GM12864 (cell line): ENCODE results near the gene MED6.
A peak's percentile ranks its signal among the peaks of the same experiment; 100 is the strongest.

Experiments
- DNase-seq: peaks from one replicate; pipeline ENCODE4 v3.0.0-alpha.2; 2011; ENCODE audit warnings: low read depth
- H3K4me3 ChIP-seq: 2 replicates; pipeline ENCODE4 v1.5.1; 2011; ENCODE audit warnings: mild to moderate bottlenecking, low read depth, low read length, control low read depth
- TF ChIP-seq, protein P1 (sequence below): IDR thresholded peaks from 2 replicates; pipeline ENCODE4 v1.5.1; 2011; ENCODE audit warnings: low read depth, mild to moderate bottlenecking, moderate library complexity, low read length, control low read depth, inconsistent platforms; ENCODE audit errors: missing control alignments

The MED6 gene

DNA sequence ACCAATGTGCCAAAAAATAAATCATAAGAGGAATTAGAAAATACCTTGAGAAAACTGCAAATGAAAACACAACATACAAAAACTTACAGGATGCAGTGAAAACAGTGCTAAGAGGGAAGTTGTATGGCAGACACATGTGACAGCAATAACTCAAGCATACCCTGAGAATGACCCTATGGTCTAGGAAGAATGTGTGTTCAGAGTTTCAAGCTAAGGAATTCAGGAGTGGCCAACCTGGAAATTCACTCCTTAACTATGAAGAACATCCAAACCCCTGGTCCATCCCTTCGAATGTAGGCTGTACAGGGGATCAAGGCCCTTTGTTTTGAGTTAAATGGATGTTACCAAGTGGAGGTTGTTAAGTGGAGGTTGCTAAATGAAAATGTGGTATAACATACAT lies 24.5 kb upstream of the MED6 start:
- TF ChIP-seq, protein P1, sequence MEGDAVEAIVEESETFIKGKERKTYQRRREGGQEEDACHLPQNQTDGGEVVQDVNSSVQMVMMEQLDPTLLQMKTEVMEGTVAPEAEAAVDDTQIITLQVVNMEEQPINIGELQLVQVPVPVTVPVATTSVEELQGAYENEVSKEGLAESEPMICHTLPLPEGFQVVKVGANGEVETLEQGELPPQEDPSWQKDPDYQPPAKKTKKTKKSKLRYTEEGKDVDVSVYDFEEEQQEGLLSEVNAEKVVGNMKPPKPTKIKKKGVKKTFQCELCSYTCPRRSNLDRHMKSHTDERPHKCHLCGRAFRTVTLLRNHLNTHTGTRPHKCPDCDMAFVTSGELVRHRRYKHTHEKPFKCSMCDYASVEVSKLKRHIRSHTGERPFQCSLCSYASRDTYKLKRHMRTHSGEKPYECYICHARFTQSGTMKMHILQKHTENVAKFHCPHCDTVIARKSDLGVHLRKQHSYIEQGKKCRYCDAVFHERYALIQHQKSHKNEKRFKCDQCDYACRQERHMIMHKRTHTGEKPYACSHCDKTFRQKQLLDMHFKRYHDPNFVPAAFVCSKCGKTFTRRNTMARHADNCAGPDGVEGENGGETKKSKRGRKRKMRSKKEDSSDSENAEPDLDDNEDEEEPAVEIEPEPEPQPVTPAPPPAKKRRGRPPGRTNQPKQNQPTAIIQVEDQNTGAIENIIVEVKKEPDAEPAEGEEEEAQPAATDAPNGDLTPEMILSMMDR = no peak

GRCh38 chr14:70622111-70622712 lies 21.8 kb upstream of the MED6 start:
- H3K4me3 ChIP-seq = no peak overlapping the region
- DNase-seq = no peak
- TF ChIP-seq, protein P1 = peak; percentile 94

More for the DNA sequence above, 24.5 kb upstream of the MED6 start:
- no peak for DNase-seq
- no peak overlapping the region for H3K4me3 ChIP-seq

DNA sequence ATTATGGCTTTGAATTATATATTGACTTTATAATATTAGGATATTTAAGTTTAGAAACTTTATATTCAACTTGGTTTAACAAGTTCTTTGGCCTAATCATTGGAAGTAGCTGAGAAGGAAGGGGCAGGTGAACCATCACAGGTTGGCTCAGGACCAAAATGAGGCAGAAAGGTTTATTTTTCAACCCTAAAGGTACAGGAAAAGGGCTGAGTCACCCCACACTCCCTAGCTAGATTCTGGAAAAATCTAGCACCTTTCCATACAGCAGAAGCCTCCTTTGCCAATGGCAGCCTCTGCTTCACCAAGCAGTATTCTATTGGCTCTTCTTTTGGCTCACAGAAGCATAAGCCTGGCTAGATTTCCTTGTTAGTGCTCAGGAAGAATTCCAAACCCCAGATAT lies 19.3 kb upstream of the MED6 start:
- no peak overlapping the region for H3K4me3 ChIP-seq
- DNase-seq = no peak
- TF ChIP-seq, protein P1 = no peak

- DNase-seq = no peak
Measured at GRCh38 chr14:70618314-70618713, 17.9 kb upstream of the MED6 start.

DNA sequence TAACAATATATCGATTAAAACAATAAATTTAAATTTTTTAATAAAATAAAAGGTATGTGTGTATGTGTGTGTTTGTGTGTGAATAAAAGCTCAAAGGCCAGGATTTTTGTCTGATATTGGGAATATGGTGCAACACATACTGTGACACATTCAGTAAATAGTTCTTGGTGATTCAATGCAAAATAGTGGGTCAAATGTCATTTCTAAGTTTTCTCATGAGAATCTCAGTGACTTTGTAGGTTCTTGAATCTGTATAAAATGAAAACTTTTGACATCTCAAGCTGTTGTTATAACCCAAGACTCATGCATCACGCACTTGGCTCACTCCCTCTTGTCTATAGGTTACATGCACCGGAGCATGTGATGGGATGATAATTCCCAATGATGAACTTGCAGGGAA lies 16.2 kb upstream of the MED6 start:
- H3K4me3 ChIP-seq = no peak overlapping the region
- DNase-seq = no peak
- TF ChIP-seq, protein P1 = no peak

More at GRCh38 chr14:70618314-70618713, 17.9 kb upstream of the MED6 start:
- H3K4me3 ChIP-seq = no peak overlapping the region
- TF ChIP-seq, protein P1 = no peak

GRCh38 chr14:70611216-70611615 lies 10.8 kb upstream of the MED6 start:
- no peak for DNase-seq
- TF ChIP-seq, protein P1 = no peak

GRCh38 chr14:70602254-70602653 lies 1.8 kb upstream of the MED6 start:
- TF ChIP-seq, protein P1 = no peak
- no peak for DNase-seq

More at GRCh38 chr14:70611216-70611615, 10.8 kb upstream of the MED6 start:
- no peak overlapping the region for H3K4me3 ChIP-seq

More at GRCh38 chr14:70602254-70602653, 1.8 kb upstream of the MED6 start:
- H3K4me3 ChIP-seq = no peak overlapping the region
